Activated CD4-positive, alpha-beta memory T cell treated with anti-CD3 and anti-CD28 coated beads for 36 hours (primary cell): ENCODE data around the gene SEC16A. TPM values are rescaled to one million over a fixed set of nuclear protein-coding genes. Genes with fewer than 3 reads are reported as not detected.

Source experiments
- CTCF ChIA-PET: fragments of 350-600 bp; sonication (Branson Sonifier 250); formaldehyde crosslinking; loops from one replicate; lab custom pipeline; 2021; ENCODE audit warnings: antibody characterized with exemption, inconsistent platforms; lab: Charles Lee
- POLR2A ChIA-PET: fragments of 350-600 bp; sonication (Branson Sonifier 250); formaldehyde crosslinking; loops from one replicate; lab custom pipeline; 2021; ENCODE audit warnings: antibody characterized with exemption; lab: Charles Lee
- DNase-seq: peaks from one replicate; pipeline ENCODE4 v3.0.0-alpha.2; 2020
- H3K27ac Mint-ChIP-seq: one replicate; pipeline ENCODE4 v1.8.0; 2021; ENCODE audit warnings: mixed read lengths
- H3K27me3 Mint-ChIP-seq: one replicate; pipeline ENCODE4 v1.8.0; 2021; ENCODE audit warnings: mixed read lengths
- H3K36me3 Mint-ChIP-seq: one replicate; pipeline ENCODE4 v1.8.0; 2021; ENCODE audit warnings: mixed read lengths
- H3K4me1 Mint-ChIP-seq: one replicate; pipeline ENCODE4 v1.8.0; 2021; ENCODE audit warnings: low read depth, mixed read lengths
- H3K4me3 Mint-ChIP-seq: one replicate; pipeline ENCODE4 v1.8.0; 2021; ENCODE audit warnings: mild to moderate bottlenecking, mixed read lengths
- H3K9me3 Mint-ChIP-seq: one replicate; pipeline ENCODE4 v1.8.0; 2021; ENCODE audit warnings: mixed read lengths
- intact Hi-C: fragments of 100-400 bp; cut with micrococcal nuclease; formaldehyde crosslinking; loops from one replicate; pipeline ENCODE4 v1.15.1; 2023
- total RNA-seq, 2 experiments: library from RNA; stranded (reverse); gene quantifications; one replicate each; pipeline ENCODE4 v1.2.3, GENCODE V29; 2021

SEC16A gene
- total RNA-seq, 2 experiments from 2014 or later, result 54.1 to 57.0 TPM

GRCh38 chr9:136486823-136487620 lies 4.2 kb upstream of the SEC16A start:
- no peaks in the 10 kb centered on the region for H3K27me3 Mint-ChIP-seq
- POLR2A ChIA-PET, result no interaction called here

GRCh38 chr9:136486131-136486530 lies 3.3 kb upstream of the SEC16A start:
- Mint-ChIP-seq H3K36me3 (peaks cover 4% of the 10 kb centered on the region), H3K4me3 (no peak overlapping the region), H3K9me3 (no peaks in the 10 kb centered on the region), H3K27ac (no peak overlapping the region), H3K27me3 (no peaks in the 10 kb centered on the region), H3K4me1 (peaks cover 16% of the 10 kb centered on the region)
- no peak for DNase-seq
- POLR2A ChIA-PET, result no interaction called here
- intact Hi-C loops, result no loop called here
- CTCF ChIA-PET, result interaction anchor here (0.7 to 9.0 kb wide), 20 partner anchors 10 to 207 kb away, joined by 3 to 106 read pairs (median 6); partner anchors contain the start of gene DNLZ

More at GRCh38 chr9:136486823-136487620, 4.2 kb upstream of the SEC16A start:
- CTCF ChIA-PET, result interaction anchor here (0.8 to 9.0 kb wide), 18 partner anchors 9 to 240 kb away, joined by 3 to 106 read pairs (median 4); no protein-coding TSS in a partner anchor
- peaks cover 2% of the 10 kb centered on the region for H3K36me3 Mint-ChIP-seq
- H3K4me1 Mint-ChIP-seq, result peaks cover 7% of the 10 kb centered on the region
- no peak overlapping the region for H3K4me3 Mint-ChIP-seq
- no peaks in the 10 kb centered on the region for H3K9me3 Mint-ChIP-seq
- DNase-seq, result no peak
- intact Hi-C loops, result no loop called here
- H3K27ac Mint-ChIP-seq, result no peak overlapping the region

GRCh38 chr9:136485049-136486045 lies 2.5 kb upstream of the SEC16A start:
- H3K27me3 Mint-ChIP-seq, result no peaks in the 10 kb centered on the region
- intact Hi-C loops, result loop anchor here (1.0 kb wide), 2 partner anchors 146 to 159 kb away; no protein-coding TSS in a partner anchor
- peak; percentile 91 for DNase-seq
- peaks cover 19% of the 10 kb centered on the region for H3K4me1 Mint-ChIP-seq
- no peaks in the 10 kb centered on the region for H3K9me3 Mint-ChIP-seq
- ChIA-PET CTCF (interaction anchor here (0.6 to 9.0 kb wide), 32 partner anchors 15 to 562 kb away, joined by 3 to 106 read pairs (median 4); partner anchors contain the start of gene DNLZ), POLR2A (interaction anchor here (1.3 kb wide), 2 partner anchors 54 to 243 kb away, joined by 3 to 7 read pairs; no protein-coding TSS in a partner anchor)
- H3K36me3 Mint-ChIP-seq, result peaks cover 5% of the 10 kb centered on the region
- no peak overlapping the region for H3K27ac Mint-ChIP-seq
- H3K4me3 Mint-ChIP-seq, result peak overlapping the region; percentile 50

- peak overlapping the region; percentile 50 for H3K4me3 Mint-ChIP-seq
- no peak overlapping the region for H3K27ac Mint-ChIP-seq
- DNase-seq, result no peak
Measured at GRCh38 chr9:136484153-136485048, 1.6 kb upstream of the SEC16A start.

GRCh38 chr9:136483589-136484152 lies 831 bp upstream of the SEC16A start:
- ChIA-PET POLR2A (interaction anchor here (0.6 kb wide), 1 partner anchor 109 kb away, joined by 3 read pairs; no protein-coding TSS in a partner anchor), CTCF (interaction anchor here (0.6 to 9.0 kb wide), 13 partner anchors 16 to 219 kb away, joined by 3 to 106 read pairs (median 5); no protein-coding TSS in a partner anchor)
- intact Hi-C loops, result loop anchor here (1.0 to 5.0 kb wide), 9 partner anchors 46 to 740 kb away; partner anchors contain the start of genes DNLZ, INPP5E, NOTCH1 and PHPT1
- peaks cover 10% of the 10 kb centered on the region for H3K36me3 Mint-ChIP-seq
- H3K27me3 Mint-ChIP-seq, result no peaks in the 10 kb centered on the region
- DNase-seq, result peak; percentile 96
- H3K4me3 Mint-ChIP-seq, result peak overlapping the region; percentile 77
- H3K9me3 Mint-ChIP-seq, result no peaks in the 10 kb centered on the region
- peak overlapping the region; percentile 98 for H3K27ac Mint-ChIP-seq
- H3K4me1 Mint-ChIP-seq, result peaks cover 27% of the 10 kb centered on the region

More at GRCh38 chr9:136484153-136485048, 1.6 kb upstream of the SEC16A start:
- ChIA-PET CTCF (interaction anchor here (0.6 to 9.0 kb wide), 25 partner anchors 39 to 563 kb away, joined by 3 to 106 read pairs (median 4); partner anchors contain the start of gene AGPAT2), POLR2A (interaction anchor here (0.6 to 1.3 kb wide), 3 partner anchors 55 to 244 kb away, joined by 3 to 7 read pairs (median 3); no protein-coding TSS in a partner anchor)
- no peaks in the 10 kb centered on the region for H3K9me3 Mint-ChIP-seq
- intact Hi-C loops, result loop anchor here (1.0 to 5.0 kb wide), 4 partner anchors 47 to 367 kb away; partner anchors contain the start of genes INPP5E and TMEM250
- H3K36me3 Mint-ChIP-seq, result peaks cover 10% of the 10 kb centered on the region
- peaks cover 25% of the 10 kb centered on the region for H3K4me1 Mint-ChIP-seq
- H3K27me3 Mint-ChIP-seq, result no peaks in the 10 kb centered on the region

- peak; percentile 47 for DNase-seq
- H3K9me3 Mint-ChIP-seq, result no peaks in the 10 kb centered on the region
- H3K4me3 Mint-ChIP-seq, result peak overlapping the region; percentile 98
- intact Hi-C loops, result loop anchor here (2.0 to 5.0 kb wide), 3 partner anchors 45 to 367 kb away; partner anchors contain the start of genes INPP5E, PHPT1 and TMEM250
- H3K4me1 Mint-ChIP-seq, result peaks cover 30% of the 10 kb centered on the region
- H3K36me3 Mint-ChIP-seq, result peaks cover 15% of the 10 kb centered on the region
- no peaks in the 10 kb centered on the region for H3K27me3 Mint-ChIP-seq
- POLR2A ChIA-PET, result no interaction called here
- peak overlapping the region; percentile 94 for H3K27ac Mint-ChIP-seq
- CTCF ChIA-PET, result no interaction called here
Measured at GRCh38 chr9:136482046-136482792, 621 bp downstream of the SEC16A start.

GRCh38 chr9:136481558-136481957 lies 1.3 kb downstream of the SEC16A start:
- H3K36me3 Mint-ChIP-seq, result peaks cover 16% of the 10 kb centered on the region
- peak overlapping the region; percentile 98 for H3K4me3 Mint-ChIP-seq
- no peaks in the 10 kb centered on the region for H3K9me3 Mint-ChIP-seq
- POLR2A ChIA-PET, result no interaction called here
- H3K27me3 Mint-ChIP-seq, result no peaks in the 10 kb centered on the region
- peaks cover 30% of the 10 kb centered on the region for H3K4me1 Mint-ChIP-seq
- CTCF ChIA-PET, result interaction anchor here (1.8 kb wide), 1 partner anchor 150 kb away, joined by 3 read pairs; no protein-coding TSS in a partner anchor
- intact Hi-C loops, result loop anchor here (5.0 kb wide), 2 partner anchors 44 to 364 kb away; partner anchors contain the start of genes INPP5E and TMEM250
- H3K27ac Mint-ChIP-seq, result peak overlapping the region; percentile 94
- DNase-seq, result no peak

- no peak for DNase-seq
- CTCF ChIA-PET, result no interaction called here
- Mint-ChIP-seq H3K4me1 (peaks cover 18% of the 10 kb centered on the region), H3K27ac (no peak overlapping the region), H3K27me3 (no peaks in the 10 kb centered on the region), H3K36me3 (peaks cover 33% of the 10 kb centered on the region), H3K4me3 (no peak overlapping the region), H3K9me3 (no peaks in the 10 kb centered on the region)
- intact Hi-C loops, result no loop called here
- POLR2A ChIA-PET, result interaction anchor here (1.0 kb wide), 1 partner anchor 33 kb away, joined by 3 read pairs; no protein-coding TSS in a partner anchor
Measured at GRCh38 chr9:136476369-136477150, 6.3 kb downstream of the SEC16A start.
